ENCODE data around the gene SORBS1. TPM values are rescaled to one million over a fixed set of nuclear protein-coding genes. Genes with fewer than 3 reads are reported as not detected.
A peak's percentile ranks its signal among the peaks of the same experiment; 100 is the strongest.

The SORBS1 gene
- total and polyA plus RNA-seq, 2 experiments from 2014 or later: 17.0 to 40.2 TPM

DNA sequence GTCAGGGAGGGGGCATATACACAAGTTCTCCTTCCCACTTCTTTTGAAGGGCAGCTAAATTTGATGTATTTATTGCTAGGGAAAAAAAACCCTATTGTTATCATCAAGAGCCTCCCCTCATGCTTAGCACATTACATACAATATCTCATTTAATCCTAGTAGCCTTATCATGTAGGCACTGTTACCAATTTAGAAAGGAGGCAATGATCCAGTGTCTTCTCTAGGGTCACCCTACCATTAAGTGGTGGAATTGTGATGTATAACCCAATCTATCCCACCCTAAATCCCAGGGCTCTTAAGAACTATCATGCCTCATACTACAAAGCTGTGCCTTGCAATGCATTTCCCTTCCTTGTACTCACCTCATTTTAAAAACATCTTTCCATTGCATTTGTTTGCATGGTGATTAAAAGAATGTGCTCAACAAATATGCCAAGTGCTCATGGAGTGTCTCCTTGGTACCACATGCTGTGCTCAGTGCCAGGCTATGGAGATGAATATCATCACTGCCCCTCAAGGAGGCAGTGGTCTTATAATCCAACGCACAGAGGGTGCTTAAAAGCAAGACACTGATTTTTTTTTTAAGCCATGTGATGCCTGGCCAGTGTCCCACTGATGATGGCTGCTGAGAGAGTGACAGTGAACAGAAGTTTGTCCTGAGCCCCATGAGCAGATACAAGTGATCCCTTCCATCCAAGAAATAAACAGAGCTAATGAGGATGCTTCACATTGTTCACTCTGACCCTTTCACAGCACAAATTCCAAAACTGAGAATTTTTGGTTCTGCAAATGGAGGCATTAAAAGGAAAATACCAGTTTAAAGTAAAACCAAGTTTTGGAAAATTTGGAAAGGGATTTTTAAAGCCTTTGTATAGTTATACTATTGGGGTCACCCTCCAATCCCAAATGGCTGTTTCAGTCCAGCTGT is 98.2 kb downstream of the SORBS1 start:
- Histone ChIP-seq H3K36me3 (replicated peaks; ENCODE audit: insufficient read depth, low read depth) (no peaks in the 10 kb centered on the region), H4K20me1 (ENCODE audit: insufficient read depth, poor library complexity, severe bottlenecking) (no peaks in the 10 kb centered on the region), H3K27ac (no peak overlapping the region), H3K27me3 (no peaks in the 10 kb centered on the region), H3K4me2 (no peak overlapping the region), H2AFZ (no peak overlapping the region), H3K9me2 (replicated peaks; ENCODE audit: insufficient read depth) (no peaks in the 10 kb centered on the region), H3K4me3 (no peak overlapping the region), H3K4me1 (ENCODE audit: insufficient read depth) (peaks cover 37% of the 10 kb centered on the region), H3K79me2 (peaks cover 12% of the 10 kb centered on the region), H3K9me3 (ENCODE audit: low read depth) (no peaks in the 10 kb centered on the region)
- WGBS (ENCODE audit: low lambda C conversion rate, missing lambda C conversion rate): 48% methylated on average over 1 of the region's 1 CpG
- no peak for DNase-seq (ENCODE audit: low spot score)
- no peak for TF ChIP-seq EZH2phosphoT487 (IDR thresholded peaks at IDR 0.05; ENCODE audit: low read depth, severe bottlenecking, unreplicated experiment)
- TF ChIP-seq EZH2 (IDR thresholded peaks at IDR 0.05; ENCODE audit: borderline replicate concordance): no peak

GRCh38 chr10:95461611-95462010 is 99.6 kb downstream of the SORBS1 start:
- no peaks in the 10 kb centered on the region for H3K9me2 ChIP-seq (replicated peaks; ENCODE audit: insufficient read depth)
- H3K79me2 ChIP-seq: peaks cover 11% of the 10 kb centered on the region
- H3K4me2 ChIP-seq: no peak overlapping the region
- peaks cover 37% of the 10 kb centered on the region for H3K4me1 ChIP-seq (ENCODE audit: insufficient read depth)
- H4K20me1 ChIP-seq (ENCODE audit: insufficient read depth, poor library complexity, severe bottlenecking): no peaks in the 10 kb centered on the region
- no peak overlapping the region for H3K27ac ChIP-seq
- no peak overlapping the region for H3K4me3 ChIP-seq
- H3K9me3 ChIP-seq (ENCODE audit: low read depth): no peaks in the 10 kb centered on the region
- no peaks in the 10 kb centered on the region for H3K36me3 ChIP-seq (replicated peaks; ENCODE audit: insufficient read depth, low read depth)
- H2AFZ ChIP-seq: no peak overlapping the region
- TF ChIP-seq EZH2phosphoT487 (IDR thresholded peaks at IDR 0.05; ENCODE audit: low read depth, severe bottlenecking, unreplicated experiment): no peak
- TF ChIP-seq EZH2 (IDR thresholded peaks at IDR 0.05; ENCODE audit: borderline replicate concordance): no peak
- TF ChIP-seq, protein P1, sequence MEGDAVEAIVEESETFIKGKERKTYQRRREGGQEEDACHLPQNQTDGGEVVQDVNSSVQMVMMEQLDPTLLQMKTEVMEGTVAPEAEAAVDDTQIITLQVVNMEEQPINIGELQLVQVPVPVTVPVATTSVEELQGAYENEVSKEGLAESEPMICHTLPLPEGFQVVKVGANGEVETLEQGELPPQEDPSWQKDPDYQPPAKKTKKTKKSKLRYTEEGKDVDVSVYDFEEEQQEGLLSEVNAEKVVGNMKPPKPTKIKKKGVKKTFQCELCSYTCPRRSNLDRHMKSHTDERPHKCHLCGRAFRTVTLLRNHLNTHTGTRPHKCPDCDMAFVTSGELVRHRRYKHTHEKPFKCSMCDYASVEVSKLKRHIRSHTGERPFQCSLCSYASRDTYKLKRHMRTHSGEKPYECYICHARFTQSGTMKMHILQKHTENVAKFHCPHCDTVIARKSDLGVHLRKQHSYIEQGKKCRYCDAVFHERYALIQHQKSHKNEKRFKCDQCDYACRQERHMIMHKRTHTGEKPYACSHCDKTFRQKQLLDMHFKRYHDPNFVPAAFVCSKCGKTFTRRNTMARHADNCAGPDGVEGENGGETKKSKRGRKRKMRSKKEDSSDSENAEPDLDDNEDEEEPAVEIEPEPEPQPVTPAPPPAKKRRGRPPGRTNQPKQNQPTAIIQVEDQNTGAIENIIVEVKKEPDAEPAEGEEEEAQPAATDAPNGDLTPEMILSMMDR (IDR thresholded peaks at IDR 0.05; ENCODE audit: poor library complexity): no peak
- WGBS (ENCODE audit: low lambda C conversion rate, missing lambda C conversion rate): 89% methylated on average over 4 of the region's 4 CpGs
- H3K27me3 ChIP-seq: no peaks in the 10 kb centered on the region
- no peak for DNase-seq (ENCODE audit: low spot score)

DNA sequence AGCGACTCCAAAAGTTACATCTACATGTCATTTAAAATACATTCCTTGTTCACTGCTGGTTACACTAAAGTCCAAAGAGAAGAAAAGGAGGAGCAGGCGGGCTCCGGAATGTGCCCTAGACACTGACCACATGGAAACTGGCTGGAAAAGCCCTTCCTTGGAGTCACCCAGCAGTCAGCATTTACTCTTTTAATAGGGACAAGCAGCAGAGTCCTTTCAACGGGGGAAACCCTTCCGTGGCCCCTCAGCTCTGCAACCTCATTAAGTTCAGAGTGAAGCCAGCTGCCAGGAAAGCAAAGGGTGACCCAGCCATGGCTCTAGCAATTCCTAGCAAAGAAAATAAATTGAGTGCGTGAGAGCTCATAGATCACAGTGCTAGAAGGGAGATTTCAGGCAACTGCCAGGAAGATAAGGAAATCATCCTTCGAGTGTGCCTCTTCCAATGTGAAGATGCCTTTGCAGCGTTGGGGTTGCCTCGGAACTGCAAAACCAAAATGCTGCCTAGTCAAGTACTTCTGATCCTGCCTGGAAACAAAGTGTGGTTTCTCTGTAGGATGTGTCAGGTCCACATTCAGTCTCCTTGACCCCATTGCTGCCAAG is 101.6 kb downstream of the SORBS1 start:
- no peaks in the 10 kb centered on the region for H3K36me3 ChIP-seq (replicated peaks; ENCODE audit: insufficient read depth, low read depth)
- H2AFZ ChIP-seq: no peak overlapping the region
- peak overlapping the region; percentile 44 for H3K4me2 ChIP-seq
- H3K4me3 ChIP-seq: no peak overlapping the region
- no peaks in the 10 kb centered on the region for H4K20me1 ChIP-seq (ENCODE audit: insufficient read depth, poor library complexity, severe bottlenecking)
- H3K27ac ChIP-seq: peak overlapping the region; percentile 74
- H3K9me3 ChIP-seq (ENCODE audit: low read depth): no peaks in the 10 kb centered on the region
- no peaks in the 10 kb centered on the region for H3K27me3 ChIP-seq
- TF ChIP-seq, protein P1 (IDR thresholded peaks at IDR 0.05; ENCODE audit: poor library complexity): no peak
- TF ChIP-seq EZH2phosphoT487 (IDR thresholded peaks at IDR 0.05; ENCODE audit: low read depth, severe bottlenecking, unreplicated experiment) (no peak), EZH2 (IDR thresholded peaks at IDR 0.05; ENCODE audit: borderline replicate concordance) (no peak)
- no peaks in the 10 kb centered on the region for H3K9me2 ChIP-seq (replicated peaks; ENCODE audit: insufficient read depth)
- peaks cover 6% of the 10 kb centered on the region for H3K79me2 ChIP-seq
- 45% methylated on average over 9 of the region's 9 CpGs for WGBS (ENCODE audit: low lambda C conversion rate, missing lambda C conversion rate)
- DNase-seq (ENCODE audit: low spot score): peak; percentile 58
- H3K4me1 ChIP-seq (ENCODE audit: insufficient read depth): peaks cover 43% of the 10 kb centered on the region

- TF ChIP-seq, protein P1 (IDR thresholded peaks at IDR 0.05; ENCODE audit: poor library complexity): no peak
- TF ChIP-seq EZH2phosphoT487 (IDR thresholded peaks at IDR 0.05; ENCODE audit: low read depth, severe bottlenecking, unreplicated experiment): no peak
- TF ChIP-seq EZH2 (IDR thresholded peaks at IDR 0.05; ENCODE audit: borderline replicate concordance): no peak
- WGBS (ENCODE audit: low lambda C conversion rate, missing lambda C conversion rate): 35% methylated on average over 1 of the region's 1 CpG
Measured at GRCh38 chr10:95458871-95459270, 102.3 kb downstream of the SORBS1 start.

More at GRCh38 chr10:95458871-95459270, 102.3 kb downstream of the SORBS1 start:
- no peaks in the 10 kb centered on the region for H3K36me3 ChIP-seq (replicated peaks; ENCODE audit: insufficient read depth, low read depth)
- no peaks in the 10 kb centered on the region for H4K20me1 ChIP-seq (ENCODE audit: insufficient read depth, poor library complexity, severe bottlenecking)
- no peaks in the 10 kb centered on the region for H3K9me3 ChIP-seq (ENCODE audit: low read depth)
- peak overlapping the region; percentile 44 for H3K4me2 ChIP-seq
- no peak for DNase-seq (ENCODE audit: low spot score)
- H3K27ac ChIP-seq: peak overlapping the region; percentile 74
- H3K27me3 ChIP-seq: no peaks in the 10 kb centered on the region
- H2AFZ ChIP-seq: no peak overlapping the region
- H3K79me2 ChIP-seq: peaks cover 4% of the 10 kb centered on the region
- no peaks in the 10 kb centered on the region for H3K9me2 ChIP-seq (replicated peaks; ENCODE audit: insufficient read depth)
- no peak overlapping the region for H3K4me3 ChIP-seq
- peaks cover 43% of the 10 kb centered on the region for H3K4me1 ChIP-seq (ENCODE audit: insufficient read depth)

Measured in hepatocyte (in vitro differentiated cells).